Lung (tissue), 12 donors: Measurements from ENCODE around the gene SFXN1. TPM values are rescaled to one million over a fixed set of nuclear protein-coding genes. Genes with fewer than 3 reads are reported as not detected.
A peak's percentile ranks its signal among the peaks of the same experiment; 100 is the strongest.

Source experiments
- ATAC-seq: fragments of 200-7000 bp; cut with Tn5 transposase; one replicate; pipeline ENCODE4 v1.9.1; 2020; ENCODE audit warnings: moderate number of reproducible peaks; ENCODE audit not compliant: insufficient read depth, low FRiP score
- DNase-seq, 3 donors: peaks; one replicate each; pipeline ENCODE4 v3.0.0-alpha.2; 2013 to 2017
- H3K27ac ChIP-seq, 2 donors: one replicate each; pipeline ENCODE4 v1.5.1; 2013; ENCODE audit warnings: mild to moderate bottlenecking in 2 of 2, moderate library complexity in 2 of 2, control low read depth in 1 of 2, inconsistent platforms in 1 of 2, low read depth in 1 of 2, low read length in 1 of 2
- H3K27me3 ChIP-seq, 3 donors: one replicate each; pipeline ENCODE4 v1.5.1; 2013; ENCODE audit warnings: low read length in 2 of 3; ENCODE audit not compliant: control insufficient read depth in 3 of 3, insufficient read depth in 3 of 3
- H3K36me3 ChIP-seq, 4 donors: one replicate each; pipeline ENCODE4 v1.5.1; 2013; ENCODE audit warnings: low read length in 4 of 4, mild to moderate bottlenecking in 1 of 4, moderate library complexity in 1 of 4; ENCODE audit not compliant: control insufficient read depth in 4 of 4, insufficient read depth in 4 of 4
- H3K4me1 ChIP-seq, 5 donors: one replicate each; pipeline ENCODE4 v1.5.1; 2013; ENCODE audit warnings: low read length in 5 of 5, mild to moderate bottlenecking in 2 of 5, moderate library complexity in 1 of 5; ENCODE audit not compliant: control insufficient read depth in 5 of 5, insufficient read depth in 5 of 5
- H3K4me3 ChIP-seq: one replicate; pipeline ENCODE4 v1.5.1; 2013; ENCODE audit warnings: mild to moderate bottlenecking, control low read depth, moderate library complexity
- H3K9ac ChIP-seq, 2 donors: one replicate each; pipeline ENCODE4 v1.5.1; 2013; ENCODE audit warnings: low read length in 2 of 2, control low read depth in 1 of 2; ENCODE audit not compliant: insufficient read depth in 1 of 2
- H3K9me3 ChIP-seq, 4 donors: one replicate each; pipeline ENCODE4 v1.5.1; 2013; ENCODE audit warnings: low read length in 3 of 4, mild to moderate bottlenecking in 1 of 4, moderate library complexity in 1 of 4; ENCODE audit not compliant: control insufficient read depth in 4 of 4, insufficient read depth in 3 of 4
- CTCF ChIP-seq: IDR thresholded peaks from 2 replicates; pipeline ENCODE4 v1.5.1; 2012; ENCODE audit warnings: mild to moderate bottlenecking; ENCODE audit errors: control extremely low read depth, extremely low read depth
- WGBS, 2 donors: extraction: QIAGEN DNeasy Blood & Tissue Kit; methylation state at CpG; one replicate each; pipeline ENCODE4 v1.1.7; 2013; 5-methylcytosine and 5-hydroxymethylcytosine counted together
- polyA plus RNA-seq, 2 donors: library from polyadenylated mRNA; stranded (reverse); fragments of 200-250 nt; gene quantifications; one replicate each; pipeline ENCODE4 v1.2.1, GENCODE V29; 2013
- total RNA-seq, 2 donors: library from RNA; depleted of rRNA in 1 of 2; stranded (reverse); fragments of >200 nt in 1 of 2; gene quantifications; one replicate each; pipeline ENCODE4 v1.2.1, GENCODE V29; 2014 to 2021
- donor health status: control.
- donor health status: control.
- donor health status: Bipolar disorder and iron deficiency.
- donor health status: healthy.
- donor health status: DM: yes; HTN: yes; CAD: no.

SFXN1 gene
- total and polyA plus RNA-seq, 4 donors, result 5.7 to 42.2 (median 19.0) TPM

- Histone ChIP-seq H3K36me3 (no peaks in the 10 kb centered on the region), H3K4me3 (no peak overlapping the region), H3K9ac (no peak overlapping the region), H3K27me3 (no peaks in the 10 kb centered on the region), H3K9me3 (no peaks in the 10 kb centered on the region), H3K27ac (no peak overlapping the region), H3K4me1 (no peaks in the 10 kb centered on the region)
- TF ChIP-seq CTCF, result no peak
- ATAC-seq, result no peak
- 84 to 100% methylated on average over 2 of the region's 2 CpGs for WGBS, 2 donors
- DNase-seq, result no peak
These were observed 61.6 kb downstream of the SFXN1 start for GRCh38 chr5:175539936-175540335.

GRCh38 chr5:175541264-175541663, 62.9 kb downstream of the SFXN1 start:
- Histone ChIP-seq H3K36me3 (no peaks in the 10 kb centered on the region), H3K9me3 (no peaks in the 10 kb centered on the region), H3K4me1 (no peaks in the 10 kb centered on the region), H3K9ac (no peak overlapping the region), H3K27me3 (no peaks in the 10 kb centered on the region), H3K4me3 (no peak overlapping the region), H3K27ac (no peak overlapping the region)
- 62 to 68% methylated on average over 4 of the region's 4 CpGs for WGBS, 2 donors
- no peak for DNase-seq
- no peak for ATAC-seq
- TF ChIP-seq CTCF, result no peak

GRCh38 chr5:175542232-175542965, 64.0 kb downstream of the SFXN1 start:
- Histone ChIP-seq H3K9me3 (no peaks in the 10 kb centered on the region), H3K9ac (no peak overlapping the region), H3K4me1 (no peaks in the 10 kb centered on the region), H3K36me3 (no peaks in the 10 kb centered on the region), H3K27ac (no peak overlapping the region), H3K27me3 (no peaks in the 10 kb centered on the region), H3K4me3 (no peak overlapping the region)
- 62 to 71% methylated on average over 5 of the region's 5 CpGs for WGBS, 2 donors
- no peak for TF ChIP-seq CTCF
- DNase-seq (peak in 2 of 3 donors; percentile 5 to 18), ATAC-seq (no peak)

GRCh38 chr5:175542966-175543235, 64.5 kb downstream of the SFXN1 start:
- no peaks in the 10 kb centered on the region for H3K9me3 ChIP-seq
- ATAC-seq, result no peak
- no peaks in the 10 kb centered on the region for H3K4me1 ChIP-seq
- H3K36me3 ChIP-seq, result no peaks in the 10 kb centered on the region
- TF ChIP-seq CTCF, result no peak
- H3K4me3 ChIP-seq, result no peak overlapping the region
- H3K27me3 ChIP-seq, result no peaks in the 10 kb centered on the region
- H3K9ac ChIP-seq, result no peak overlapping the region
- no peak overlapping the region for H3K27ac ChIP-seq
- 60 to 71% methylated on average over 1 of the region's 1 CpG for WGBS, 2 donors
- DNase-seq, result no peak
